ENCODE data around the gene ZNF606. TPM values are rescaled to one million over a fixed set of nuclear protein-coding genes. Genes with fewer than 3 reads are reported as not detected.

The ZNF606 gene
- total RNA-seq, result 6.3 and 6.4 TPM in 2 replicates

DNA sequence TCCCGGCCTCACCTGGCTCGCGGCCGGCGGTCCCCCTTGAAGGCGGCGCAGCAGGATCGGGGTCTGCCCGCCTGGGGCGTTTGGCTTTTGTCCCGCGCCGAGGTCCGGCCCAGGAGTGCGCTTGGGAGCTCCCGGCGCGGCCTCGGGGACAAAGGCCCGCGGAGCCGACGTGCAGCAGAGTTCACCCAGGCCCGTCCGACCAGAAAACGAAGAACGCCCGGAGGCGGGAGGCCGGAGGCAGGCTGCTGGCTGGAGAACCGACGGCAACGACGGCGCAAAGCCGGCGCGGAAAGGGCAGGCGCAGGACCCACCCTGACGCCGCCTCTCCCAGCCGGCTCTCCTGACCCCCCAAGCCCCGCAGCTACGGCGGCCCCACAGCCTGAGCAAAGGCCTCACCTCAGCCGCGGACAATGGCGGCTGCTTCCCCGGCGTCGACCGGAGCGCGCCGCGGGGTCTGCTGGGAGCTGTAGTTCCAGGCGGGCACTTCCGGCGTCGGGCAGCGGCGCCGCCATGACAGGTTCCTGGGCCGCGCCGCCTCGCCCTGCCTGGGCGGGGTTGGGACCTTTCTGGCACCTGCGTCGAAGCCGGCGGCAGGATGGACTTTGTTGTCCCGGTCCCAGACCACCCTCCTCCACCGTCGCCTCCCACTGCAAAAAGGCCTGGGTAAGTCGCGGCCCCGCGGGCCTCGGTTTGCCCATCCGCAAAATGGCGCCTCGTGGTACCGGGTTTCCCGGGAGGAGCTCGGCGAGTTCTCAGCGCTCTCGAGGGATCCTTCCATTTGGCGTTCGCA lies at the start of gene ZNF606:
Gene ZNF606 (minus strand): TSS at position 437 of the 790 bp plus-strand sequence. CDS start 1,501 bp downstream, outside the sequence.
- Mint-ChIP-seq H3K27me3 (ENCODE audit: low read depth) (no peaks in the 10 kb centered on the region), H3K36me3 (ENCODE audit: low read depth) (peaks cover 93% of the 10 kb centered on the region), H3K9me3 (peaks cover 80% of the 10 kb centered on the region), H3K4me3 (ENCODE audit: low read depth) (peak within 1 kb of the TSS; percentile 80), H3K4me1 (ENCODE audit: low read depth) (peaks cover 12% of the 10 kb centered on the region), H3K27ac (peak within 1 kb of the TSS; percentile 73)
- intact Hi-C loops (cut with micrococcal nuclease), result loop anchor here (1.0 to 5.0 kb wide), 3 partner anchors 55 to 320 kb away; partner anchors contain the start of genes ZNF256 and ZNF551
- peak; percentile 80 for DNase-seq (ENCODE audit: low spot score)

GRCh38 chr19:58052256-58052655 lies 49.6 kb upstream of the ZNF606 start:
- intact Hi-C loops (cut with micrococcal nuclease), result no loop called here
- DNase-seq (ENCODE audit: low spot score), result no peak
- no peak overlapping the region for H3K27ac Mint-ChIP-seq
- no peaks in the 10 kb centered on the region for H3K4me1 Mint-ChIP-seq (ENCODE audit: low read depth)
- no peaks in the 10 kb centered on the region for H3K27me3 Mint-ChIP-seq (ENCODE audit: low read depth)
- no peak overlapping the region for H3K4me3 Mint-ChIP-seq (ENCODE audit: low read depth)
- H3K36me3 Mint-ChIP-seq (ENCODE audit: low read depth), result peaks cover 15% of the 10 kb centered on the region
- peaks cover 60% of the 10 kb centered on the region for H3K9me3 Mint-ChIP-seq

- no peak overlapping the region for H3K27ac Mint-ChIP-seq
- no peaks in the 10 kb centered on the region for H3K4me1 Mint-ChIP-seq (ENCODE audit: low read depth)
- DNase-seq (ENCODE audit: low spot score), result no peak
- H3K27me3 Mint-ChIP-seq (ENCODE audit: low read depth), result no peaks in the 10 kb centered on the region
- no peak overlapping the region for H3K4me3 Mint-ChIP-seq (ENCODE audit: low read depth)
- H3K36me3 Mint-ChIP-seq (ENCODE audit: low read depth), result peaks cover 8% of the 10 kb centered on the region
- H3K9me3 Mint-ChIP-seq, result peaks cover 60% of the 10 kb centered on the region
- intact Hi-C loops (cut with micrococcal nuclease), result no loop called here
These were observed 45.1 kb upstream of the ZNF606 start for GRCh38 chr19:58047672-58048071.

DNA sequence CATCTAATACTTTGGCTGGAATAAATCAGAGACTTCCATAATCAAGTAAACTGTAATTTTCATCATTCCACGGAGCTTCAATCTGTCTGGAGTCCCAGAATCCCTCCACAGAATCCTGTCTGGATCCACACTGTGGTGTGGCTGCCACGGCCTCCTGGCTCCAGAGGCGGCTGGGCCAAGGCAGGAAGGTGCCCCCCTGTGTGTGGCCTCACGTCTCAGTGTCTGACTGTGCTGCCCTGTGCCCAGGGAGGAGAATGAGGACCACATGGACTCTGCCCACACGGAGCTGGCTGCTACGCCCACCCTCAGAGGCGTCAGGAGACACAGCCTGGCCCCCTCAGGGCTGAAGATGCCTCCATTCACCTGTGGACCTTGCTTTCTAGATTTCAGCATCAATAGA lies 44.2 kb upstream of the ZNF606 start:
- H3K27me3 Mint-ChIP-seq (ENCODE audit: low read depth), result no peaks in the 10 kb centered on the region
- no peak overlapping the region for H3K4me3 Mint-ChIP-seq (ENCODE audit: low read depth)
- no peaks in the 10 kb centered on the region for H3K4me1 Mint-ChIP-seq (ENCODE audit: low read depth)
- H3K36me3 Mint-ChIP-seq (ENCODE audit: low read depth), result peaks cover 7% of the 10 kb centered on the region
- H3K27ac Mint-ChIP-seq, result no peak overlapping the region
- peaks cover 57% of the 10 kb centered on the region for H3K9me3 Mint-ChIP-seq
- DNase-seq (ENCODE audit: low spot score), result no peak
- intact Hi-C loops (cut with micrococcal nuclease), result no loop called here

- no peaks in the 10 kb centered on the region for H3K4me1 Mint-ChIP-seq (ENCODE audit: low read depth)
- no peaks in the 10 kb centered on the region for H3K27me3 Mint-ChIP-seq (ENCODE audit: low read depth)
- no peak for DNase-seq (ENCODE audit: low spot score)
- peaks cover 57% of the 10 kb centered on the region for H3K9me3 Mint-ChIP-seq
- intact Hi-C loops (cut with micrococcal nuclease), result no loop called here
- H3K4me3 Mint-ChIP-seq (ENCODE audit: low read depth), result no peak overlapping the region
- no peak overlapping the region for H3K27ac Mint-ChIP-seq
- H3K36me3 Mint-ChIP-seq (ENCODE audit: low read depth), result peaks cover 3% of the 10 kb centered on the region
These were observed 42.9 kb upstream of the ZNF606 start for GRCh38 chr19:58045411-58046050.

- Mint-ChIP-seq H3K4me1 (ENCODE audit: low read depth) (no peaks in the 10 kb centered on the region), H3K27me3 (ENCODE audit: low read depth) (no peaks in the 10 kb centered on the region), H3K9me3 (peaks cover 55% of the 10 kb centered on the region), H3K4me3 (ENCODE audit: low read depth) (no peak overlapping the region), H3K36me3 (ENCODE audit: low read depth) (peaks cover 3% of the 10 kb centered on the region), H3K27ac (no peak overlapping the region)
- intact Hi-C loops (cut with micrococcal nuclease), result no loop called here
- DNase-seq (ENCODE audit: low spot score), result no peak
These were observed 42.3 kb upstream of the ZNF606 start for GRCh38 chr19:58044886-58045285.

DNA sequence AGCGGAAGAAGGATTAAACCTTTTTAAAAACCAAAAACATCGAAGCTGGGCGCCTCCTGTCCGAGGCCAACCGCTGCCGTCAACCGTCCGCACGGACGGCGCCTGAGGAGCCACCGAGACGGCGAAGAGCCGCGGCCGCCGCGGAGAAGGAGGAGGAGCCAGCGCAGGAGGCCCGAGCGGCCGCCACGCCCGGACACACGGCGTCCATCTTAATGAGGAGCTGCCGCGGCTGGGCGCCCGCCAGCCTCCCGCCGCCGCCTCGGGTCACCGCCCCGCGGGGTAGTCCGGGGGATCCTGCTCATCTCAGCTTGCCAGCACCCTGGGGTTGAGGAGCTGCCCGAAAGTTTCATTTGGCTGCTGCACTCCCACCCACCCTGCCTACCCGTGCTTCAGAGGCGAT lies 41.8 kb upstream of the ZNF606 start:
- no peak for DNase-seq (ENCODE audit: low spot score)
- peaks cover 3% of the 10 kb centered on the region for H3K36me3 Mint-ChIP-seq (ENCODE audit: low read depth)
- H3K27ac Mint-ChIP-seq, result no peak overlapping the region
- no peaks in the 10 kb centered on the region for H3K27me3 Mint-ChIP-seq (ENCODE audit: low read depth)
- no peak overlapping the region for H3K4me3 Mint-ChIP-seq (ENCODE audit: low read depth)
- intact Hi-C loops (cut with micrococcal nuclease), result no loop called here
- H3K4me1 Mint-ChIP-seq (ENCODE audit: low read depth), result no peaks in the 10 kb centered on the region
- H3K9me3 Mint-ChIP-seq, result peaks cover 50% of the 10 kb centered on the region

- no peaks in the 10 kb centered on the region for H3K4me1 Mint-ChIP-seq (ENCODE audit: low read depth)
- no peak overlapping the region for H3K27ac Mint-ChIP-seq
- H3K36me3 Mint-ChIP-seq (ENCODE audit: low read depth), result no peaks in the 10 kb centered on the region
- H3K27me3 Mint-ChIP-seq (ENCODE audit: low read depth), result no peaks in the 10 kb centered on the region
- no peak overlapping the region for H3K4me3 Mint-ChIP-seq (ENCODE audit: low read depth)
- intact Hi-C loops (cut with micrococcal nuclease), result no loop called here
- peaks cover 42% of the 10 kb centered on the region for H3K9me3 Mint-ChIP-seq
- no peak for DNase-seq (ENCODE audit: low spot score)
These were observed 40.1 kb upstream of the ZNF606 start for GRCh38 chr19:58042495-58043340.

DNA sequence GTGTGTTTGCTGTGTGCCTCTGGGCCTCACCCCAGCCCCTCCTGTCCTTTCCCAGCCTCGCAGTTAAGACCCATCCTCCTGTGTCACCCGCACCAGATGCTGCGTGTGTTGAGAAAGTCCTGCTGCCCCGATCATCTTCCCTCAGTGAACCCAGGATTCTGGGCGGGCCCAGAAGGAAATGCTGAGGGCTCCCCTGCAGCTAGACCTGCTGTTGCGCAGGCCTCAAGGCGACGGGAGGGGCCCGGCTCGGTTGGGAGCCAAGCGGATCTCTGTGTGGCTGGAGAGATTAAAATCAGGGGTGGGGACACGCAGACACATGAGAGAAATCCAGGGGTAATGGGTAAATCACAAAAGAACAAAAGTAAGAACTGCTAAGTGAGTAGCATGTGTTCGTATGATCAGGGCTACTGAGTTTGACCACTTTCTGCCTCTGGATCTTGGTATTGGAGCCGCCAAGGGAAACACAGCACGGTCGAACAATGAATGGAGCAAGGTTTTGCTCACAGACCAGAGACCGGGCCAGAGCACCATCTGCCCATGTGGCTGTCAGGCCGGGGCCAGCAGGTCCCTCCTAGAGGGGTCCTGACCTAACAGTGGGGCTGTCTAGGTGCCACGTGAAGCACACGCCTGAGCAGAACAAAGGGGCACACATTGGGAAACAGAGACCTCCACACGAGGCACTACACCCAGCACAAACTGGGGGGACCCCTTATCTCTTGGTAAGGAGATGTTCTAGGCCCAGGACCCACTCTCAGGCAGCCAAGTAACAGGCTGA lies 38.3 kb upstream of the ZNF606 start:
- no peaks in the 10 kb centered on the region for H3K27me3 Mint-ChIP-seq (ENCODE audit: low read depth)
- no peaks in the 10 kb centered on the region for H3K4me1 Mint-ChIP-seq (ENCODE audit: low read depth)
- H3K9me3 Mint-ChIP-seq, result peaks cover 42% of the 10 kb centered on the region
- H3K4me3 Mint-ChIP-seq (ENCODE audit: low read depth), result no peak overlapping the region
- no peak for DNase-seq (ENCODE audit: low spot score)
- peaks cover 4% of the 10 kb centered on the region for H3K36me3 Mint-ChIP-seq (ENCODE audit: low read depth)
- H3K27ac Mint-ChIP-seq, result no peak overlapping the region
- intact Hi-C loops (cut with micrococcal nuclease), result no loop called here

GRCh38 chr19:58038688-58039204 lies 36.1 kb upstream of the ZNF606 start:
- no peaks in the 10 kb centered on the region for H3K27me3 Mint-ChIP-seq (ENCODE audit: low read depth)
- H3K9me3 Mint-ChIP-seq, result peaks cover 47% of the 10 kb centered on the region
- H3K36me3 Mint-ChIP-seq (ENCODE audit: low read depth), result peaks cover 10% of the 10 kb centered on the region
- H3K4me3 Mint-ChIP-seq (ENCODE audit: low read depth), result no peak overlapping the region
- intact Hi-C loops (cut with micrococcal nuclease), result no loop called here
- H3K27ac Mint-ChIP-seq, result no peak overlapping the region
- no peaks in the 10 kb centered on the region for H3K4me1 Mint-ChIP-seq (ENCODE audit: low read depth)
- DNase-seq (ENCODE audit: low spot score), result no peak

DNA sequence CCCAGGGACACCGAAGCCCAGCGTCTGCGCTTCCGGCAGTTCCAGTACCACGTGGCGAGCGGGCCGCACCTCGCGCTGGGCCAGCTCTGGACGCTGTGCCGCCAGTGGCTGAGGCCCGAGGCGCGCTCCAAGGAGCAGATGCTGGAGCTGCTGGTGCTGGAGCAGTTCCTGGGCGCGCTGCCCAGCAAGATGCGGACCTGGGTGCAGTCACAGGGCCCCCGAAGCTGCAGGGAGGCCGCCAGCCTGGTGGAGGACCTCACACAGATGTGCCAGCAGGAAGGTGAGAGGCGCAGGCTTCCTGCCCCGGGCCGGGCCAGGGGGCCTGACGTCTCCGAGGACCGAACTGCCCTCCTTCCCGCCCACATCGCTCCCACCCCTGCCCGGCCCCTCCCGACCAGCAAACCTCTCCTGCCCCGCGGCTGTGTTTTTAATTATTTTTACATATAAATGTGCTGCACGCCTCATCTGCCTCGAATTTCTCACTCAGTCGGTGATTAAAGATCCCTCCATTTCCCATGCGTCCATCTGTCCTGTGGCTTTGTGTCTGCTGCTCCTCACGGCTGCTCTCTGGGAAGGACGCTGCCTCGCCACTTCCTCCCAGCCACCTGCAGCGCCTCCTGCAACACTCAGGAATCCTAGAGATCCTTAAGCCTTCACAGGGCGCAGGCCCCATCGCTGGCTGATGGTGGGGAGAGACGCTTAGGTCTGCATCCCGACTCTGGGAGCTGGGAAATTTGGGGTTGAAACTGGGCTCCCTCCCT lies 35.5 kb upstream of the ZNF606 start:
- no peaks in the 10 kb centered on the region for H3K27me3 Mint-ChIP-seq (ENCODE audit: low read depth)
- intact Hi-C loops (cut with micrococcal nuclease), result no loop called here
- no peak for DNase-seq (ENCODE audit: low spot score)
- H3K4me3 Mint-ChIP-seq (ENCODE audit: low read depth), result no peak overlapping the region
- peaks cover 10% of the 10 kb centered on the region for H3K36me3 Mint-ChIP-seq (ENCODE audit: low read depth)
- H3K27ac Mint-ChIP-seq, result no peak overlapping the region
- H3K9me3 Mint-ChIP-seq, result peaks cover 47% of the 10 kb centered on the region
- H3K4me1 Mint-ChIP-seq (ENCODE audit: low read depth), result no peaks in the 10 kb centered on the region
